ENCODE data around the gene RASEF. TPM values are rescaled to one million over a fixed set of nuclear protein-coding genes. Genes with fewer than 3 reads are reported as not detected.

RASEF gene
- total and polyA plus RNA-seq, 10 of the 15 experiments (the other 5 are each of a cell fraction or from before 2014, with no cell fraction given), result under 0.01 to 0.04 (median 0.01) TPM; not detected in 7

- 2% methylated on average over 2 of the region's 2 CpGs for WGBS (ENCODE audit: insufficient coverage, insufficient replicate concordance, low lambda C conversion rate, missing lambda C conversion rate)
- Histone ChIP-seq H3K9ac (ENCODE audit: control insufficient read depth, insufficient read depth, low read length) (no peak overlapping the region), H3K27me3 (replicated peaks in 1 of 2; ENCODE audit: control insufficient read depth in 2 of 2, insufficient read depth in 2 of 2, low read length in 1 of 2) (no peaks in the 10 kb centered on the region), H3K36me3 (ENCODE audit: control insufficient read depth in 2 of 2, insufficient read depth in 2 of 2, low read length in 1 of 2) (no peaks in the 10 kb centered on the region), H3K4me2 (ENCODE audit: control insufficient read depth, insufficient read depth) (no peak overlapping the region), H4K20me1 (ENCODE audit: control insufficient read depth, insufficient read depth) (no peaks in the 10 kb centered on the region), H3K27ac (ENCODE audit: control insufficient read depth, insufficient read depth) (no peak overlapping the region), H3K4me3 (no peak overlapping the region), H3K79me2 (ENCODE audit: control insufficient read depth, insufficient read depth, low read length) (no peaks in the 10 kb centered on the region), H3K4me1 (ENCODE audit: control insufficient read depth, insufficient read depth, low read length) (no peaks in the 10 kb centered on the region), H2AFZ (ENCODE audit: control insufficient read depth, low read depth, low read length) (no peak overlapping the region), H3K9me3 (replicated peaks; ENCODE audit: control insufficient read depth, insufficient read depth, low read length) (no peaks in the 10 kb centered on the region)
- TF ChIP-seq MAX (IDR thresholded peaks at IDR 0.05; ENCODE audit: low read depth, low read length) (no peak), SUPT20H (IDR thresholded peaks at IDR 0.05; ENCODE audit: borderline replicate concordance, control insufficient read depth, low read depth, low read length) (no peak), RCOR1 (conservative IDR thresholded peaks at IDR 0.05; ENCODE audit: low read depth, low read length) (no peak), E2F8 (IDR thresholded peaks at IDR 0.05; ENCODE audit: low read depth, partially characterized antibody) (no peak), RAD51 (IDR thresholded peaks at IDR 0.05) (no peak), FOS (IDR thresholded peaks at IDR 0.05; ENCODE audit: borderline replicate concordance, extremely low read depth, insufficient read length) (no peak), HDAC6 (IDR thresholded peaks at IDR 0.05; ENCODE audit: unreplicated experiment) (no peak), IKZF2 (IDR thresholded peaks at IDR 0.05) (no peak), HDGF (IDR thresholded peaks at IDR 0.05) (no peak), RBBP5 (conservative IDR thresholded peaks at IDR 0.05) (no peak), POLR2AphosphoS5 (IDR thresholded peaks at IDR 0.05; ENCODE audit: low read length) (no peak)
- no TSS peak for BruUV-seq (replicated peaks)
- ATAC-seq, result no peak
- ChIA-PET POLR2A (no interaction called here), SMC1A (ENCODE audit: uncharacterized antibody, unreplicated experiment) (no interaction called here), CTCF (no interaction called here), RAD21 (ENCODE audit: unreplicated experiment) (no interaction called here)
- no peak for FAIRE-seq
- no peak for DNase-seq (ENCODE audit: low read depth, low spot score)
- in situ Hi-C loops (cut with MboI), result no loop called here
- intact Hi-C loops (cut with micrococcal nuclease; ENCODE audit: unreplicated experiment), result no loop called here
Measured at GRCh38 chr9:83056174-83056573, 6.8 kb downstream of the RASEF start.
